ENCODE measurements around the gene CFL1.
"Not testable (repeated sequence)": the region's sequence is repeated elsewhere in the genome, so short reads cannot be mapped to it uniquely, and the experiment has no call there.

The CFL1 gene

DNA sequence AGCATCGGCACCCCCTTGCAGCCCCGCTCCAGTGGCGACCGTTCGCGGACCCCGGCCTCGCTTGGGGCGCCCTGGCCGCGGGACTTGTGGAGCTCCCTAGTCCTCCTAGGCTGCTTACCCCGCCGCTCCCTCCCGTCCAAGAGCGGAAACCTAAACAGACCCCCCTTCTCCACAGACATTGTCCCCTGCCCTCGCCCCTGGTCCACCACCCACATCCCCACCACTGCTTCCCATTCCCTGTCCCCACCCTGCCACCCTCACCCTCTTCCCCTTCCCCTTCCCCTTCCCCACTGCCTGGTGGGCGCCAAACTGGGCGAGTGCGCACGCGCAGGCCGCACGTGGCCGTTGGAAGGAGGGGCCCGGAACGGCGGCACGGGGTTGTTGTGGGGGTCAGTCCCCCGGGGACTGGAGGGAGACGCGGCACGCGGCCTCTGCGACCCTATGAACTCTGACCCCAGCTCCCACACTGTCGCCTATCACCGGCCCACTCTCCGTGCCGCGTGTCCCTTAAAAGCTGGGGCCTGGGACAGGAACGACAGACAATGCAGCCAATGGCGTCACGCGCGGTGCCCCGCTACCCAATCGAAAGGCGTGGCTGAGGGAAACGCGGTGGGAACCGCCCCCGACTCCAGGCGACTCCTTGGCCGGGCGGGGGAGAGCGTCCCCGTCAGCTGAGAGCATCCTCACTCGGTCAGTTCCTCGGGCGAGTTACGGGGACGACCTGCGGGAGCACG, 24.5 kb downstream of the CFL1 start, which contains the start of gene SNX32:
TSS of gene SNX32 (plus strand) at position 667 of the 734 bp plus-strand sequence. CDS start 103 bp downstream, outside the sequence.
- H3K27ac ChIP-seq (ENCODE audit: low read depth, low read length): peak within 1 kb of the TSS; percentile 37
- no peaks in the 10 kb centered on the region for H3K9me3 ChIP-seq (ENCODE audit: control insufficient read depth in 5 of 5, low read length in 5 of 5)
- peak within 1 kb of the TSS; percentile 57 to 73 (median 69) for H3K4me3 ChIP-seq (ENCODE audit: low read depth in 1 of 5, low read length in 5 of 5)
- H3K36me3 ChIP-seq (ENCODE audit: control insufficient read depth in 5 of 5, insufficient read depth in 5 of 5, low read length in 5 of 5): no peaks in the 10 kb centered on the region
- peaks cover 5 to 18% (median 17%) of the 10 kb centered on the region in 5 donors for H3K4me1 ChIP-seq (ENCODE audit: control insufficient read depth in 5 of 5, insufficient read depth in 5 of 5, low read length in 5 of 5)
- peak within 1 kb of the TSS in 4 of 5 donors; percentile 25 to 75 (median 57) for H3K9ac ChIP-seq (ENCODE audit: low read length in 5 of 5)
- peaks cover 0 to 5% (median 0%) of the 10 kb centered on the region in 5 donors for H3K27me3 ChIP-seq (ENCODE audit: control insufficient read depth in 5 of 5, insufficient read depth in 4 of 5, low read length in 5 of 5)

DNA sequence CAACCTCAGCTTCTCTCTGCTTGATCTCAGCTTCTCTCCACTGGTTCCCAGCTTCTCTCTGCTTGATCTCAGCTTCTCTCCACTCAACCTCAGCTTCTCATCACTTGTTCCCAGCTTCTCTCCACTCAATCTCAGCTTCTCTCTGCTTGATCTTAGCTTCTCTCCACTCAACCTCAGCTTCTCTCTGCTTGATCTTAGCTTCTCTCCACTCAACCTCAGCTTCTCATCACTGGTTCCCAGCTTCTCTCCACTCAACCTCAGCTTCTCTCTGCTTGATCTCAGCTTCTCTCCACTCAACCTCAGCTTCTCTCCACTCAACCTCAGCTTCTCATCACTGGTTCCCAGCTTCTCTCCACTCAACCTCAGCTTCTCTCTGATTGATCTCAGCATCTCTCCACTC, 25.7 kb downstream of the CFL1 start:
- not testable (repeated sequence) for H3K9me3 ChIP-seq (ENCODE audit: control insufficient read depth in 5 of 5, low read length in 5 of 5); H3K27me3 ChIP-seq (ENCODE audit: control insufficient read depth in 5 of 5, insufficient read depth in 4 of 5, low read length in 5 of 5); H3K27ac ChIP-seq (ENCODE audit: low read depth, low read length); H3K9ac ChIP-seq (ENCODE audit: low read length in 5 of 5); H3K36me3 ChIP-seq (ENCODE audit: control insufficient read depth in 5 of 5, insufficient read depth in 5 of 5, low read length in 5 of 5); H3K4me3 ChIP-seq (ENCODE audit: low read depth in 1 of 5, low read length in 5 of 5)
- H3K4me1 ChIP-seq (ENCODE audit: control insufficient read depth in 5 of 5, insufficient read depth in 5 of 5, low read length in 5 of 5): peaks cover 5 to 18% (median 17%) of the 10 kb centered on the region in 5 donors

DNA sequence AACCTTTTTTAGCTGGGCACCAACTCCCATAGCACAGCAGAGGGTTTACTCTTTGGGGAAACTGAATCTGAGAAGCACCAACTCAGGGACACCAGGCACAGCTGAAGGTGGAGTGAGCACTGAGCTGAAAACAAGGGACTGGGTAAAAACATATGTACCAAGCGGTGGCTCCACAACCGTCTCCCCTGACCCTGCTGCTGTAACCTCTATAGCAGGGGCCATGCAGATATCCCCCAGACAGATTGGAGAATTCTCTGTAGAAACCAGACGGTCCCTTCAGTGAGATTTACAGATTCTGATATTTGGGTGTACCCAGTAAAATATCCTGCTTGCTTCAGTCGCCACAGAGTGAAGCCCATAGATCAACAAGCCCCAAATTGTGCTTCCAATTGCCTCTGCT, 28.5 kb downstream of the CFL1 start:
- H3K9me3 ChIP-seq (ENCODE audit: control insufficient read depth in 5 of 5, low read length in 5 of 5): no peaks in the 10 kb centered on the region
- H3K4me3 ChIP-seq (ENCODE audit: low read depth in 1 of 5, low read length in 5 of 5): no peak overlapping the region
- no peak overlapping the region for H3K9ac ChIP-seq (ENCODE audit: low read length in 5 of 5)
- no peaks in the 10 kb centered on the region for H3K36me3 ChIP-seq (ENCODE audit: control insufficient read depth in 5 of 5, insufficient read depth in 5 of 5, low read length in 5 of 5)
- peaks cover 0 to 5% (median 0%) of the 10 kb centered on the region in 5 donors for H3K27me3 ChIP-seq (ENCODE audit: control insufficient read depth in 5 of 5, insufficient read depth in 4 of 5, low read length in 5 of 5)
- no peak overlapping the region for H3K27ac ChIP-seq (ENCODE audit: low read depth, low read length)
- peaks cover 5 to 17% (median 16%) of the 10 kb centered on the region in 5 donors for H3K4me1 ChIP-seq (ENCODE audit: control insufficient read depth in 5 of 5, insufficient read depth in 5 of 5, low read length in 5 of 5)

DNA sequence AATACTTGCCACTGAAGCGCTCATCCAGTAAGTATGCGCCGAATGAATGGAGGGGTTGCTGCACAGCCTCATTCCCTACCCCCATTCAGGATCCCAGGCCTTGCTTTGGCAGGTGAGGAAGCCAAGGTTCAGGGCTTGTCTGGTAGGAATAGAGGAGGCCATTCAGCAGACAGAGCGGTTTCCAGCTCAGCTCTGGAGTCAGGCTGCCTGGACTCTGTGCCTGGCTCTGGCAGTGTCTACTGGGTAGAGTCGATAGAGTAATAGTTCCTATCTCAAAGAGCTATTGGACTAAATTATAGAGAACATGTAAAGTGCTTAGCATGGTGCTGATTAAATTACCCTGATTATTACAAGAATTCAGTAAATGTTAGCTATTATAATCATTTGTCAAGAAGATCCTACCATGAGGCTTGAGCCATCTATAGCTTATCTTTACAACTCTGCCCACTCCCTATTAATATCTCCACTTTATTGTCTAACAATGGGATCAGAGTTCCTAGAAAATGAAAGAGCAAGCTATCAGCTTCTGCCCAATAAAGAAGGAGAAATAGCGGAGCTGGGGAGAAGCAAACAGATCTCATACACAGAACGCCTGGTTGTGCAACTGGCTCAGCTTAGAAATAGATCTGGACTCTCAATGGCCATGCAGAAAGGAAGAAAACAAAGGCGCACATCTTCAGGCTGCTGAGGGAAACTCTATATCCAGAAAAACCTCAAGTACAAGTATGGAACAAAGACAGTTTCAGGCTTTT, 30.8 kb downstream of the CFL1 start:
- Histone ChIP-seq H3K27ac (ENCODE audit: low read depth, low read length) (no peak overlapping the region), H3K36me3 (ENCODE audit: control insufficient read depth in 5 of 5, insufficient read depth in 5 of 5, low read length in 5 of 5) (no peaks in the 10 kb centered on the region), H3K4me3 (ENCODE audit: low read depth in 1 of 5, low read length in 5 of 5) (no peak overlapping the region), H3K27me3 (ENCODE audit: control insufficient read depth in 5 of 5, insufficient read depth in 4 of 5, low read length in 5 of 5) (peaks cover 0 to 5% (median 0%) of the 10 kb centered on the region in 5 donors), H3K4me1 (ENCODE audit: control insufficient read depth in 5 of 5, insufficient read depth in 5 of 5, low read length in 5 of 5) (no peaks in the 10 kb centered on the region), H3K9ac (ENCODE audit: low read length in 5 of 5) (peak overlapping the region in 1 of 5 donors; percentile 12), H3K9me3 (ENCODE audit: control insufficient read depth in 5 of 5, low read length in 5 of 5) (no peaks in the 10 kb centered on the region)

DNA sequence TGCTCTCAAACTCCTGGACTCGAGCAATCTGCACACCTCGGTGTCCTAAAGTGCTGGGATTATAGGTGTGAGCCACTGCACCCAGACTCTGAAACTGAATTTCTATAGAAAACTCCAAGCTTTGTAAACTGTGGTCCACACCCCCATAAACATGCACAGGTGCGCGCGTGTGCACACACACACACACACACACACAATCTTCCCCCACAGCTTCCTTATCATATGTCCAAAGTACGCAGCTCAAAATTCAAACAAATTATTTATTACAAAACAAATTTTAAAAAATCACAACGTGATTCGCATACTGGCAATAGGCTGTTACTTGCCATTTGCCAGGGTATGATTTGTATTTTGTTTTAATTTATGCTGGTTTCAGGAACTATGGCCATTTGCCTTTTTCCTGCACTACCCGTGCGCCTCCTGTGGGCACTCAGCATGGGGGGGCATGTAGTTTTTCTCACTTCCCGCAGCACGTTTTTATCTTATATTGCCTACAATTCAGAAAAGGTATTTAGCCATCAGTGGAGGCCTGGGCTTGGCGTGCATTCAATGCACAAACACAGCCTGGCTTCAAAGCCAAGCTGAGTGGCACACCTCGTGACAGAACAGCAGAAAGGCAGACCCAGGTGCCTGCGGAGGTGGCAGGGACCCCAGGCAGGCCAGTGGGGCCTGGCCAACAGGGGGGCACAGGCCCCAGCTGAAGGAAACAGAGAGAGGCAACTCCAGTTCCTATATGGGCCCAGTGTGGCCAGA, 35.0 kb downstream of the CFL1 start:
- Histone ChIP-seq H3K4me3 (ENCODE audit: low read depth in 1 of 5, low read length in 5 of 5) (no peak overlapping the region), H3K9ac (ENCODE audit: low read length in 5 of 5) (no peak overlapping the region)

DNA sequence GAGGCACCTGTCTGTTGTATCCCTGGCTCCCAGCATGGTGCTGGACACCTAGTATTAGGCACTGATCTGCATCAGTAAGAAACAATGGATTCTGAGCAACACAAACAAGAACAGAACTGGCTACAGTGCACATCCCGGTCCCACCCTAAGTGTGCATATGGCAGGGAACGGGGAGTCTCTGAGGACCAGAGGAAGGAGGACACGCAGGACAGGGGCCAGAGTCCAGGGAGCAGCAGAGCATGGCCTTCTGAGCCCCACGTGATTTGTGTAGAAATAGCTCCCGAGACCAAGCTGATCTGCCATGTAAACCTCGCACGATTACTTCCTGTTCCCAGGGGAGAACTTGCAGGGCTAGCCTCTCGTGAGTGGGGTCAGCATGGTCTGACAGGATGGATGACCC, 36.9 kb downstream of the CFL1 start:
- H3K27ac ChIP-seq (ENCODE audit: low read depth, low read length): no peak overlapping the region
- H3K4me1 ChIP-seq (ENCODE audit: control insufficient read depth in 5 of 5, insufficient read depth in 5 of 5, low read length in 5 of 5): peaks cover 0 to 17% (median 16%) of the 10 kb centered on the region in 5 donors
- H3K27me3 ChIP-seq (ENCODE audit: control insufficient read depth in 5 of 5, insufficient read depth in 4 of 5, low read length in 5 of 5): peaks cover 0 to 3% (median 0%) of the 10 kb centered on the region in 5 donors
- no peaks in the 10 kb centered on the region for H3K9me3 ChIP-seq (ENCODE audit: control insufficient read depth in 5 of 5, low read length in 5 of 5)
- H3K4me3 ChIP-seq (ENCODE audit: low read depth in 1 of 5, low read length in 5 of 5): no peak overlapping the region
- no peaks in the 10 kb centered on the region for H3K36me3 ChIP-seq (ENCODE audit: control insufficient read depth in 5 of 5, insufficient read depth in 5 of 5, low read length in 5 of 5)
- peak overlapping the region in 1 of 5 donors; percentile 13 for H3K9ac ChIP-seq (ENCODE audit: low read length in 5 of 5)

More for the DNA sequence above, 35.0 kb downstream of the CFL1 start:
- peaks cover 0 to 3% (median 0%) of the 10 kb centered on the region in 5 donors for H3K27me3 ChIP-seq (ENCODE audit: control insufficient read depth in 5 of 5, insufficient read depth in 4 of 5, low read length in 5 of 5)
- no peak overlapping the region for H3K27ac ChIP-seq (ENCODE audit: low read depth, low read length)
- peaks cover 0 to 3% (median 0%) of the 10 kb centered on the region in 5 donors for H3K4me1 ChIP-seq (ENCODE audit: control insufficient read depth in 5 of 5, insufficient read depth in 5 of 5, low read length in 5 of 5)
- H3K36me3 ChIP-seq (ENCODE audit: control insufficient read depth in 5 of 5, insufficient read depth in 5 of 5, low read length in 5 of 5): no peaks in the 10 kb centered on the region
- no peaks in the 10 kb centered on the region for H3K9me3 ChIP-seq (ENCODE audit: control insufficient read depth in 5 of 5, low read length in 5 of 5)

DNA sequence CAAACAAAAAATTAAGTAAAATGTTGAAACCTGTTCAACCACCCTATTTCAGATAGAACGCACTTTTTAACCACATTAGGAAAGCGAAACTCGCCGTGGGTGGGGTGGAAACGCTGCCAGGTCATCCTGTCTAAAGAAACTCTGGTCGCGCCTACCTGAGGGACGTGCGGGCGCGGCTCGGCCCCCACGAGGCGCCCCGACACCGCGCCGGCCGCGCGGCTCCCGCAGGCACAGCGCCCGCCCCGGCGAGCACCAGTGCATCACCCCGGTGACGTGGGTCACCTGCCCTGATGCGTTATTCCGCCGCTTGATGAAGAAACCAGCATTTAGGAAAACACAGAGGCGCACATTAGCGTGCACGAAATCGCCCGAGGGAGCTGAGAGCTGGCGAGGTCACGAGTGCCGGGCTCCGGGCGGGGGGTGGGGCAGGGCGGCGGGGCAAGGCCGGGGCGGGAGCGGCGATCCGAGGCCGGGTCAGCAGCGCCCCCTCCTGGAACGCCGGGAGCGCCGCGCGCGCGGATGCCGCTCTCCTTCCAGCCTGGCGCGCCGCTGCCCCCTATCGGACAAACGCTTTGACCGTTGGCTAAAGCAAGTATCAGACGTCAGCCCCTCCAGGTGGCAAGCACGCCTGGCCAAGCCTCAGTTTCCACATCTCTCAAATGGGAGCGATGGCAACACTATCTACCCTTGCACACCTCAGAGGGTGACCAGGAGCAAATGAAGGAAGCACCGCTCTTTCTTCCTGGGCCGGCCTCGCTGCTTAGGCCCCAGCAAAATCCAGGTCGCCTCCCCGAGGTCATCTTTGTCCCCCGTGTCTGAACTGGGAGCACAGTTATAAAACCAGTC, 39.9 kb downstream of the CFL1 start:
- Histone ChIP-seq H3K9ac (ENCODE audit: low read length in 5 of 5) (peak overlapping the region; percentile 68 to 85 (median 73)), H3K4me1 (ENCODE audit: control insufficient read depth in 5 of 5, insufficient read depth in 5 of 5, low read length in 5 of 5) (peaks cover 13 to 41% (median 38%) of the 10 kb centered on the region in 5 donors), H3K9me3 (ENCODE audit: control insufficient read depth in 5 of 5, low read length in 5 of 5) (no peaks in the 10 kb centered on the region), H3K4me3 (ENCODE audit: low read depth in 1 of 5, low read length in 5 of 5) (peak overlapping the region; percentile 70 to 79 (median 79)), H3K27ac (ENCODE audit: low read depth, low read length) (peak overlapping the region; percentile 88), H3K27me3 (ENCODE audit: control insufficient read depth in 5 of 5, insufficient read depth in 4 of 5, low read length in 5 of 5) (peaks cover 0 to 3% (median 0%) of the 10 kb centered on the region in 5 donors), H3K36me3 (ENCODE audit: control insufficient read depth in 5 of 5, insufficient read depth in 5 of 5, low read length in 5 of 5) (peaks cover 0 to 2% (median 0%) of the 10 kb centered on the region in 5 donors)

DNA sequence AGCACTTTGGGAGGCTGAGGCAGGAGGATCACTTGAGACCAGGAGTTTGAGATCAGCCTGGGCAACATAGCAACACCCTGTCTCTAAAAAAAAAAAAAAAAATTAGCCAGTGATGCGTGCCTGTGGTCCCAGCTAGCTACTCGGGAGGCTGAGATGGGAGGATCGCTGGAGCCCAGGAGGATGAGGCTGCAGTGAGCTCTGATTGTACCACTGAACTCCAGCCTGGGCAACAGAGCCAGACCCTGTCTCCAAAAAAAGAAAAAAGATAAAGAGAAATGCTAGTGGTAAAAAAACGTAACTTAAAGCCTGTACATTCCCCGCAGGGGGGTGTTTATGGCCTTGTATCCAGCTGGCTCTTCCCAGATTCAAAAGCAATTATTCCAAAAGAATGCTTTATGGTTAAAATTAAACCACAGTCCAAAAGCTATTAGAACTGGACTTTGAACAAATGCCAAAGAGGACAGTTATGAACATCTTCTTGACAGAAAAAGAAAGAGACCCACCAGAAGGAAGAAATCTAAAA, 40.6 kb downstream of the CFL1 start:
- H3K27ac ChIP-seq (ENCODE audit: low read depth, low read length): peak overlapping the region; percentile 88
- peaks cover 0 to 3% (median 0%) of the 10 kb centered on the region in 5 donors for H3K27me3 ChIP-seq (ENCODE audit: control insufficient read depth in 5 of 5, insufficient read depth in 4 of 5, low read length in 5 of 5)
- no peaks in the 10 kb centered on the region for H3K9me3 ChIP-seq (ENCODE audit: control insufficient read depth in 5 of 5, low read length in 5 of 5)
- H3K4me3 ChIP-seq (ENCODE audit: low read depth in 1 of 5, low read length in 5 of 5): peak overlapping the region; percentile 70 to 79 (median 79)
- H3K9ac ChIP-seq (ENCODE audit: low read length in 5 of 5): peak overlapping the region; percentile 68 to 85 (median 73)
- peaks cover 14 to 48% (median 44%) of the 10 kb centered on the region in 5 donors for H3K4me1 ChIP-seq (ENCODE audit: control insufficient read depth in 5 of 5, insufficient read depth in 5 of 5, low read length in 5 of 5)
- H3K36me3 ChIP-seq (ENCODE audit: control insufficient read depth in 5 of 5, insufficient read depth in 5 of 5, low read length in 5 of 5): peaks cover 0 to 2% (median 0%) of the 10 kb centered on the region in 5 donors

DNA sequence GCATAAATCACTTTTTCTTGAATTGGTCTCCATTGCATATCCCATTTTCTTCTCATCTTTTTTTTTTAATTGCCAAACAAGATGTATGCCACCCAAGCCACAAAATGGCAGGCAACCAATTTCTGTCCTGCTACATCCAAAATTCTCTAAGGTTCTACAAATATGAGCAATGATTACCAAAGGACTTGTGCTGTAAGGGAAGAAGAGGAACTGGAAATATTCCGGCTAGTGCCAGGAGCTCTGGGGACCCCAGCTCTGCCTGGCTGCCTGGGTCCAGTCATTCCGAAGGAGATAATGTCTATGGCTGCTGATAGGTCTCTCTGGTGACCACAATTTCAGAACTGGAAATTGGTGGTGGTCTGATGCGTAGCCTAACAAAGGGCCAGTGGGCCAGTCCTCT, 41.3 kb downstream of the CFL1 start:
- Histone ChIP-seq H3K36me3 (ENCODE audit: control insufficient read depth in 5 of 5, insufficient read depth in 5 of 5, low read length in 5 of 5) (peaks cover 0 to 2% (median 0%) of the 10 kb centered on the region in 5 donors), H3K9me3 (ENCODE audit: control insufficient read depth in 5 of 5, low read length in 5 of 5) (no peaks in the 10 kb centered on the region), H3K4me3 (ENCODE audit: low read depth in 1 of 5, low read length in 5 of 5) (peak overlapping the region in 2 of 5 donors; percentile 0 to 79), H3K9ac (ENCODE audit: low read length in 5 of 5) (peak overlapping the region in 1 of 5 donors; percentile 39), H3K27ac (ENCODE audit: low read depth, low read length) (peak overlapping the region; percentile 88), H3K4me1 (ENCODE audit: control insufficient read depth in 5 of 5, insufficient read depth in 5 of 5, low read length in 5 of 5) (peaks cover 21 to 55% (median 50%) of the 10 kb centered on the region in 5 donors), H3K27me3 (ENCODE audit: control insufficient read depth in 5 of 5, insufficient read depth in 4 of 5, low read length in 5 of 5) (peaks cover 0 to 4% (median 0%) of the 10 kb centered on the region in 5 donors)
